ENCODE data around the gene MAGI1.

DNA sequence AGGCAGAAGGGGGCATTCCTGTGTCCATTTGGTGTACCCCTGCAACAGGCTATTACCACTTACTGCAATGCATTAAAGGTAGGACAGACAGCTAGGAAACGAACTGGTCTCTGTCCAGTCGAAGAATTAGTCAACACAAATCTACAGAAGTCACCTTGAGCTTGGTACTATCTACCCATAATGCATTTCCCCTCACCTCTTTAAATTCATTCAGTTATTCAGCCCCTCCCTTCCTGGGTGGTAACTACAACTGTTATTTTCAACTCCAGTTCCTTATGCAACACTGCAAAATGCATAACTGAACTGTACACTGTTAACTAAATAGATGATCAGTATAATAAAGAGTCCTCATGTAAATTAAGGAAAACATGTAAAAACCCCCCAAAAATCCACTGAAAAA is 77.6 kb downstream of the MAGI1 start:
- TF ChIP-seq, protein P1, sequence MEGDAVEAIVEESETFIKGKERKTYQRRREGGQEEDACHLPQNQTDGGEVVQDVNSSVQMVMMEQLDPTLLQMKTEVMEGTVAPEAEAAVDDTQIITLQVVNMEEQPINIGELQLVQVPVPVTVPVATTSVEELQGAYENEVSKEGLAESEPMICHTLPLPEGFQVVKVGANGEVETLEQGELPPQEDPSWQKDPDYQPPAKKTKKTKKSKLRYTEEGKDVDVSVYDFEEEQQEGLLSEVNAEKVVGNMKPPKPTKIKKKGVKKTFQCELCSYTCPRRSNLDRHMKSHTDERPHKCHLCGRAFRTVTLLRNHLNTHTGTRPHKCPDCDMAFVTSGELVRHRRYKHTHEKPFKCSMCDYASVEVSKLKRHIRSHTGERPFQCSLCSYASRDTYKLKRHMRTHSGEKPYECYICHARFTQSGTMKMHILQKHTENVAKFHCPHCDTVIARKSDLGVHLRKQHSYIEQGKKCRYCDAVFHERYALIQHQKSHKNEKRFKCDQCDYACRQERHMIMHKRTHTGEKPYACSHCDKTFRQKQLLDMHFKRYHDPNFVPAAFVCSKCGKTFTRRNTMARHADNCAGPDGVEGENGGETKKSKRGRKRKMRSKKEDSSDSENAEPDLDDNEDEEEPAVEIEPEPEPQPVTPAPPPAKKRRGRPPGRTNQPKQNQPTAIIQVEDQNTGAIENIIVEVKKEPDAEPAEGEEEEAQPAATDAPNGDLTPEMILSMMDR (conservative IDR thresholded peaks at IDR 0.05; ENCODE audit: low read length): no peak
- TF ChIP-seq EZH2phosphoT487 (IDR thresholded peaks at IDR 0.05; ENCODE audit: borderline replicate concordance): no peak

Measured in Loucy (cell line).